ENCODE results near the gene SERPINI1. TPM values are rescaled to one million over a fixed set of nuclear protein-coding genes. Genes with fewer than 3 reads are reported as not detected.

Gene SERPINI1
- total RNA-seq, 2 donors from 2014 or later = 8.6 to 9.4 TPM

DNA sequence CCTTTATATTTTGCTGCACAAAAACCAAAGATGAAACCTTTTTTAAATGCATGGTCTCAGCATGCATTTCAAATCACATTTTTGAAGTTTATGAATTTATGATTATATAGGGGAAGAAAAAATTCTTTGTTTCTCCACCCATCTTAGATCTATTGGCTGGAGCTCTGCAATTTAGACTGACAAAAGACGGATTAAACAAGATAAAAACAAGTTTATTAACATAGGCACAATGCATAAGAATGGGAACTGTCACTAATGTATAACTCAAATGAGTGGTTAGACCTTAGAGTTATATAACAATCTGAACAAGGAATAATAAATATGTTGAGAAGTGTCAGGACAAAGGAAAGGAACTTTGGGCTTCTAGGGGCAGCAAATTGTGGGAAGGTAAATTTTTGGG lies 132.5 kb downstream of the SERPINI1 start:
- DNase-seq (ENCODE audit: low spot score) = no peak
- intact Hi-C loops (cut with DNase I) = no loop called here

DNA sequence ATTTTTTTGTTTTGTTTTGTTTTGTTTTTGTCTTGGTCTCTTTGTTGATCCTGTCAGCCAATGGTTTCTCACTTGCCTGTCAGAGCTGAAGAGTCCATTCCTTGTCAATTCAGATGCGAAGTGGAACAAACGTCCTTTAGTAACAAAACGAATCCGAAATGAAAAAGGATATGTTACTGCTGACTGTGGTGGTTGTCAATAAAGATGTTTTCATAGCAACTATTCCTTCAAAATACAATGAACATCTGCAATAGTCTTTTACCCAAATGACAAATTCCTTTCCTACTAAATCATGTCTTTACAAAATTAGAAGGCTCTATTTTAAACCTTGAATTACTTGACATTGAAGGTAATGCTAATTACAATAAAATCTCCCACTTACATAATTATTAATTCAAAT lies 134.7 kb downstream of the SERPINI1 start:
- no peak for DNase-seq (ENCODE audit: low spot score)
- intact Hi-C loops (cut with DNase I) = no loop called here

DNA sequence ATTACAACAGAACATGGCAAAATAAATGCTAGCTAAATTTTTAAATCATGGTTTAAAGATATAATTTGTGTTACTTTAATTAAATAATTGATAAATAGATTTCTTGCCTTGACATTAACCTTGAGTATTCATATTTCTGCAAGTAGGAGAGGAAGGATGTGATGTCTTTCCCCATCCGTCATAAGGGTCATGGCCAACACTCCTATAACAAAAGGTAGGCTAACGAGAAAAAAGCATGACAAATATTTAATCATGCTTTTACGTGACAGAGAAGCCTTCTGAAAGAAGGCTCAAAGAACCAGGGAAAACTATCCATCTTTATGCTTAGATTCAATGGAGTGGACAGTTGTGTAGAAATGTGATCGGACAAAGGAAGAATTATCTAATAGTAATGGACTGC lies 135.2 kb downstream of the SERPINI1 start:
- no peak for DNase-seq (ENCODE audit: low spot score)
- intact Hi-C loops (cut with DNase I) = no loop called here

DNA sequence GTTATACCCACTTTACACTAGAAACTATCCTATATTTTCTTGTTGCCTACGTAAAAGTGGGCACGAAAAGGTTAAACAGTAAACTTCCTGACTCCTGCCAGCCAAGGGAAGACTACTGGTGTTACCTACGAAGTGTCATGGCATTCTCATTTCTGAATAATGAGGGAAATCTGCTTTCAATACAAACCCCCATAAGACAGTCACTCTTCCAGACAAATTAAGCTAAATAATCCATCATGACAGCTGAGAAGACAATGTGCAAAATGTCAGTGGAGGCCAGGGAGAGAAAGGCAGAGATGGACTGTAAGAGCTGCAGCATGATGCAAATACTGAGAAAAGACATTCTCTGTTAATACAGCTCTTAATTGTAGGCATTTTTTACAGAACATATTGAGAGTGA lies 136.5 kb downstream of the SERPINI1 start:
- DNase-seq (ENCODE audit: low spot score) = no peak
- intact Hi-C loops (cut with DNase I) = no loop called here

DNA sequence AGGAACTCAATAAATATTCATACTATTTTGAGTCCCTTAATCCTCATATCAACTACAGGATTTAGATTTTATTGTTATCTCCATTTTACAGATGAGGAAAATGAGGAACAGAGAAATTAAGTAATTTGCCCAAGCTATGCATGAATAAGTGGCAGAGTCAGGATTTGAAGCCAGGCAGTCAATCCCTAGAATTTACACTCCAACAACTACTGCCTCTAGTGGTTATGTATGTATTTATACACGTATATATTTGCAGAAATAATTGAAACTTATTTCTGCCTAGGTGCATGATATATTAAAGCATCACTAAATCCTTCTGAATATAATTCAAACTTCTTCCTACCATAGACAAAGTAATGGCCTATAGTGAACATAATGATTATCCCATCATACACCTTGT lies 137.4 kb downstream of the SERPINI1 start:
- intact Hi-C loops (cut with DNase I) = no loop called here
- DNase-seq (ENCODE audit: low spot score) = no peak

DNA sequence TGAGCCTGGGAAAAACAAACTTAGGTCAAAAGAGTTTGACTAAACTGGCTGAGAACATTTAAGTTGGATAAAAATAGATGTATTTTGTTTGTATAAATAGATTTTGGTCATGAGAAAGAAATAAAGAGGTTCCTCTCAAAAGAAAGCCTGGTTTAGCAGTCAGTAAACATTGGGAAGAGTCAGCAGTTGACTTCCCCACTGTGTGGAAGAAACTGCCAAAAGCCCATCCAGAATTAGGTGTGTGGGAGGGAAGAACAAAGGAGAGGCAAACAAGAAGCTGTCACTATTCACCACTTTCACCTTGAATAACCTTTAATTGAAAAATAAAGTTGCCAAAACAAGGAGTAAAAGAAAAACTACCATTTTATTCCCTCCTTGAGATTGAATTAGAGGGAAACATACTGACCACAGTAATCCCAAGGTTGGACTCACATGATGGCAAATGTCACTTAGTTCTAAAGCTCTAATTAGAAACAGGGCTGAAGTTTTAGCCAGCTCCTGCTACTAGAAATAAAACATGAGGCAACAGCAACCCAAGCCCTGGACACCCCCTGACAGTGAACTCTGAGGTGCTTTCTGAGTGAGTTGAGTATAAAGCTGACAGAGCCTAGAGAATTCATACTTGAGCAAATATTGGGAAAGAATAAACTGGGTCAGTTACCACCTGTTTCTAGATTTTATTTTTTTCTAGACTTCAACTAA lies 139.3 kb downstream of the SERPINI1 start:
- no peak for DNase-seq (ENCODE audit: low spot score)
- intact Hi-C loops (cut with DNase I) = loop anchor here in 1 of 2 donors (5.0 kb wide), 1 partner anchor 38 kb away; no protein-coding TSS in a partner anchor

Other genes with a start within 250 kb of the SERPINI1 start
- gene WDR49, start 81.8 kb upstream of the SERPINI1 start, total RNA-seq = 1 to 10 TPM; 3.4 TPM
- 10 to 100 TPM; 48.5 to 62.0 TPM for gene PDCD10, start 829 bp upstream of the SERPINI1 start, total RNA-seq

Measured in posterior vena cava (tissue), 2 donors.